ENCODE measurements around the gene DRG2.

GRCh38 chr17:18139092-18139491, 51.3 kb downstream of the DRG2 start:
- TF ChIP-seq POLR2AphosphoS5 (IDR thresholded peaks at IDR 0.05; ENCODE audit: borderline replicate concordance, low read depth, low read length) (no peak), EZH2 (IDR thresholded peaks at IDR 0.05) (no peak)

Measured in SK-N-MC (cell line).